ENCODE measurements around the gene C9orf153.

DNA sequence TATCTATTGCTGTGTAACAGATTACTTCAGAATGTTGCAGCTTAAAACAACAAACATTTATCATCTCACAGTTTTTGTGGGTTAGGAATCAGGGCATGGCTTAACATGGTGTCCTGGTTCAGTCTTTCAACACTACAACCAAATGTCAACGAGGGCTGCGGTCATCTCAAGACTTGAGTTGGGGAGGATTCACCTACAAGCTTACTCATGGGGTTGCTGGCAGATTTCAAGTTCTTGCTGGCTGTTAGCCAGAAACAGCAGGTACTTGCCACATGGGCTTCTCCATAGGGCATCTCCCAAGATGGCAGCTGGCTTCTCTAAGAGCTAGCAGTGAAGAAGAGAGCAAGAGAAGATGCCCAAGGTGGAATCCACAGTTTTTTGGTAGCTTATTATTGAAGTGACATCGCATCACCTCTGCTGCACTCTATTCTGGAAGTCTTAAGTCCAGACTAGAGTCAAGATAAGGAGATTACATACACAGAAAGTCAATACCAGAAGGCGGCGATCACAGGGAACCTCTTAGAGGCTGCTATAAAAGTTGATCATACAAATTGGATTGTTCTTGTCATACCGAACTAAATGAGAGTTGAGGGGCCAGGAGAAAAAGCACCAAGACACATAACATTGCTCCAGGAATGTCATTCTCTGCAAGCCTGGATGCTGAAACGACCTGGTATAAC, 42.2 kb downstream of the C9orf153 start:
- TF ChIP-seq CTCF (IDR thresholded peaks at IDR 0.05; ENCODE audit: low read depth, low read length) (no peak), MYC (IDR thresholded peaks at IDR 0.05; ENCODE audit: low read depth, low read length) (no peak), POLR2A (IDR thresholded peaks at IDR 0.05; ENCODE audit: extremely low read depth, insufficient read length) (no peak)
- TF ChIP-seq, protein P1, sequence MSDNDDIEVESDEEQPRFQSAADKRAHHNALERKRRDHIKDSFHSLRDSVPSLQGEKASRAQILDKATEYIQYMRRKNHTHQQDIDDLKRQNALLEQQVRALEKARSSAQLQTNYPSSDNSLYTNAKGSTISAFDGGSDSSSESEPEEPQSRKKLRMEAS (IDR thresholded peaks at IDR 0.05; ENCODE audit: low read depth, low read length) = no peak

All from NB4 (cell line).